NCI-H2081 treated with DMSO at 0.1 percent for 48 hours (cell line): Measurements from ENCODE around the gene HSD17B11.
A peak's percentile ranks its signal among the peaks of the same experiment; 100 is the strongest.
"Not testable (repeated sequence)": the region's sequence is repeated elsewhere in the genome, so short reads cannot be mapped to it uniquely, and the experiment has no call there.

ENCODE experiments used
- DNase-seq: peaks from one replicate; lab custom pipeline; 2025; lab: John Stamatoyannopoulos, UW

Gene HSD17B11

GRCh38 chr4:87356832-87357526 lies 34.0 kb downstream of the HSD17B11 start:
- no peak for DNase-seq

GRCh38 chr4:87354168-87355102 lies 36.6 kb downstream of the HSD17B11 start:
- no peak for DNase-seq

GRCh38 chr4:87353592-87353991 lies 37.4 kb downstream of the HSD17B11 start:
- no peak for DNase-seq

GRCh38 chr4:87345139-87345538 lies 45.8 kb downstream of the HSD17B11 start:
- no peak for DNase-seq

GRCh38 chr4:87342872-87343271 lies 48.1 kb downstream of the HSD17B11 start:
- DNase-seq = no peak

- DNase-seq = not testable (repeated sequence)
These were observed 48.9 kb downstream of the HSD17B11 start for GRCh38 chr4:87341954-87342635.

GRCh38 chr4:87339440-87339839 lies 51.5 kb downstream of the HSD17B11 start:
- no peak for DNase-seq

GRCh38 chr4:87337361-87337760 lies 53.6 kb downstream of the HSD17B11 start:
- DNase-seq = no peak

GRCh38 chr4:87333267-87333666 lies 57.7 kb downstream of the HSD17B11 start:
- DNase-seq = no peak

GRCh38 chr4:87330761-87331160 lies 60.2 kb downstream of the HSD17B11 start:
- no peak for DNase-seq

GRCh38 chr4:87327136-87327535 lies 63.9 kb downstream of the HSD17B11 start:
- no peak for DNase-seq

- DNase-seq = peak; percentile 72
These were observed 64.5 kb downstream of the HSD17B11 start for GRCh38 chr4:87326460-87326859.

GRCh38 chr4:87322754-87323153 lies 68.2 kb downstream of the HSD17B11 start, which contains the start of gene HSD17B13:
TSS of gene HSD17B13 (minus strand) at chr4:87322882. CDS start at chr4:87322841, 41 bp downstream.
- DNase-seq = no peak

- DNase-seq = no peak
These were observed 69.1 kb downstream of the HSD17B11 start for GRCh38 chr4:87321888-87322287.

- no peak for DNase-seq
These were observed 73.5 kb downstream of the HSD17B11 start for GRCh38 chr4:87317527-87317926.

- DNase-seq = no peak
These were observed 74.0 kb downstream of the HSD17B11 start for GRCh38 chr4:87316961-87317360.

- not testable (repeated sequence) for DNase-seq
These were observed 76.0 kb downstream of the HSD17B11 start for GRCh38 chr4:87315000-87315399.

GRCh38 chr4:87313756-87314155 lies 77.2 kb downstream of the HSD17B11 start:
- no peak for DNase-seq

GRCh38 chr4:87311684-87312083 lies 79.3 kb downstream of the HSD17B11 start:
- no peak for DNase-seq

- DNase-seq = no peak
These were observed 80.2 kb downstream of the HSD17B11 start for GRCh38 chr4:87310691-87311335.

- DNase-seq = no peak
These were observed 81.4 kb downstream of the HSD17B11 start for GRCh38 chr4:87309625-87310024.

GRCh38 chr4:87306056-87306455 lies 84.9 kb downstream of the HSD17B11 start:
- DNase-seq = no peak
